Activated CD4-positive, alpha-beta T cell treated with anti-CD3 and anti-CD28 coated beads, Interleukin-2, amount 10 ng/mL, durations not matched to agents 7 days and 5 days (primary cell): ENCODE measurements around the gene ZNF768. TPM values are rescaled to one million over a fixed set of nuclear protein-coding genes. Genes with fewer than 3 reads are reported as not detected.
"Not testable (repeated sequence)": the region's sequence is repeated elsewhere in the genome, so short reads cannot be mapped to it uniquely, and the experiment has no call there.

ENCODE experiments used
- CTCF ChIA-PET: fragments of 350-600 bp; sonication (Branson Sonifier 250); formaldehyde crosslinking; loops from one replicate; lab custom pipeline; 2021; ENCODE audit warnings: antibody characterized with exemption; lab: Charles Lee
- POLR2A ChIA-PET: fragments of 350-600 bp; sonication (Branson Sonifier 250); formaldehyde crosslinking; loops from one replicate; lab custom pipeline; 2021; ENCODE audit warnings: antibody characterized with exemption; lab: Charles Lee
- DNase-seq: peaks from one replicate; pipeline ENCODE4 v3.0.0-alpha.2; 2020
- H3K27ac Mint-ChIP-seq: one replicate; pipeline ENCODE4 v1.8.0; 2021; ENCODE audit warnings: mild to moderate bottlenecking, moderate library complexity, mixed read lengths
- H3K27me3 Mint-ChIP-seq: one replicate; pipeline ENCODE4 v1.8.0; 2021; ENCODE audit warnings: mixed read lengths
- H3K36me3 Mint-ChIP-seq: one replicate; pipeline ENCODE4 v1.8.0; 2021; ENCODE audit warnings: low read depth, mixed read lengths
- H3K4me1 Mint-ChIP-seq: one replicate; pipeline ENCODE4 v1.8.0; 2021; ENCODE audit warnings: mixed read lengths
- H3K4me3 Mint-ChIP-seq: one replicate; pipeline ENCODE4 v1.8.0; 2021; ENCODE audit warnings: mild to moderate bottlenecking, moderate library complexity, mixed read lengths
- H3K9me3 Mint-ChIP-seq: one replicate; pipeline ENCODE4 v1.8.0; 2021; ENCODE audit warnings: mixed read lengths
- total RNA-seq, 2 experiments: library from RNA; stranded (reverse); gene quantifications; one replicate each; pipeline ENCODE4 v1.2.3, GENCODE V29; 2021

The ZNF768 gene
- total RNA-seq, 2 experiments from 2014 or later, result 1.9 to 2.6 TPM

DNA sequence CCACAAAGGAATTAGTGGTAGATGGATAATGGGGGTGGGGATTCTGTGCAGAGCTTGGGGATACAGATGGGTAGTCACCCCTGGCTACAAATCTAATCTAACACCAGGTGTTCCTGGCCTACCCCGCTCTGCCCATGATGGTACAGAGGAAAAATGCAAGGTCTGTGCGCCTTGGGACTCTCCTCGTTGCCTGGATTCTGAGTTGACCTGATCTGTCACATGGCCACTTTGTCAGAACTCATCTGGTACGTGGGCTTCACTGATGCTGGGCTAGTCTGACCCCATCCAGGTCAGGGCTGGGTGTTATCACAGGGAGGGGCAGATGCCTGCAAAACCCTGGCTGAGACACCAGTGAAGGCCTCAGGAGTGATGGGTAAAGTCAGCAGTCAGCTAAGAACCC, 26.6 kb upstream of the ZNF768 start:
- Mint-ChIP-seq H3K9me3 (no peaks in the 10 kb centered on the region), H3K4me1 (peaks cover 55% of the 10 kb centered on the region), H3K27me3 (no peaks in the 10 kb centered on the region), H3K4me3 (peak overlapping the region; percentile 16), H3K36me3 (peaks cover 44% of the 10 kb centered on the region), H3K27ac (peak overlapping the region; percentile 95)
- no peak for DNase-seq
- POLR2A ChIA-PET, result no interaction called here
- CTCF ChIA-PET, result interaction anchor here (1.2 to 3.5 kb wide), 3 partner anchors 12 to 123 kb away, joined by 3 to 19 read pairs (median 4); partner anchors contain the start of genes DCTPP1 and ZNF747

DNA sequence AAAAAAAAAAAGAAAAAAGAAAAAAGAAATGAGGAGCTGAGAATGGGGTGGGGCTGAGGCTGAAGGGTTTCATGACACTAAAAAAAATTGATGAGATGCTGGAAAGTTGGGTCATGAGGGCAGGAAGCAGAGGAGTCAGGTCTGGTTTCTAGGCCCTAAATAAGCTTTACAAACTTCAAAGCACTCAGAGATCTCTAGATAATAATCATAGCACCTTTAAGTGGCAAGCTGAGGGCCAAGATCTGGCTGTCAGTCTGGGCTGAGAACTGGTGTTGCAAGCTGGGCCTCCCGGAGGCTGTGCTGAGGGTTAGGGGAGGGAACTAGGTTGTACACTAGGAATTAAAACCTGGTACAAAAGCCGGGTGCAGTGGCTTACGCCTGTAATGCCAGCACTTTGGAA, 25.4 kb upstream of the ZNF768 start:
- H3K27me3 Mint-ChIP-seq, result no peaks in the 10 kb centered on the region
- no peaks in the 10 kb centered on the region for H3K9me3 Mint-ChIP-seq
- peak overlapping the region; percentile 95 for H3K27ac Mint-ChIP-seq
- ChIA-PET CTCF (interaction anchor here (1.1 to 3.5 kb wide), 4 partner anchors 14 to 20 kb away, joined by 3 to 19 read pairs (median 6); partner anchors contain the start of genes ZNF688 and ZNF747), POLR2A (interaction anchor here (0.6 kb wide), 2 partner anchors 16 to 475 kb away, joined by 3 read pairs; no protein-coding TSS in a partner anchor)
- DNase-seq, result peak; percentile 83
- peaks cover 55% of the 10 kb centered on the region for H3K4me1 Mint-ChIP-seq
- peaks cover 46% of the 10 kb centered on the region for H3K36me3 Mint-ChIP-seq
- H3K4me3 Mint-ChIP-seq, result peak overlapping the region; percentile 65

DNA sequence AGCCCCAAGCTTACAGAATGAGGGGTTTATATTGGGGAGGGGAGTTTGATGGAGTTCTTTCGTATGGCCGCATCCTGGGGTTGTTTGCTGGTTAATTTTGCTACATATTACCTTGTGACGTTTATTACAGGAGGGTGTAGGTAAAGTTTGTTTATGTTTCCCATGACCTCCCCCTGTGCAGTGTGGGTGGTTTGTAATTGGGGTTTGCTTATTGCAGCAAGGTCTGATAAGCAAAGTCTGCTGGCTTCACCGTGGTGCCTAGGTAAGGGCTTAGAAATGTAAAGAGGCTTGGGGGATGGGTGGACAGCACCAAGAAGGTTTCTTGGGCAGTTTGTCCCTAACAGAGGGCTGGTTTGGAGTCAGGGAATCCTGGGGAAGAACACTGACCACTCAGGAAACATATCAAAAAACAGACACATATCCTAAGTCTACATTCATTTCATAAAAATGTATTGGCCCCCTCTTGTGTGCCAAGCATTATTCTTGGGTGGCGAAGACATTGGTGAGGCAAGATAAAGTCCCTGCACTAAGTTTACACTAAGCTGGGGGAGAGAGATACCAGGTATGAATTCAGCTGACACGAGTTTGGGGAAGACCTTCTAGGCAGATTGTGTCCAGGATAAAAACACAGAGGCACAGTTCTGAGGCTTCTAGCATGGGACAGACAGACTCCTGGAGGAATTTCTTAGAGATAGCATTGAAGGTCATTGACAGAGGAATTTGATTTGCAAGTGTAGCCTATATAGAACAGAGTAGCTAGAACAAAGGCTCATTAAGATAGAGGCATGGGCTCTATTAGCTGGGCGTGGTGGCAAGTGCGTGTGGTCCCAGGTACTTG, 22.3 kb upstream of the ZNF768 start:
- DNase-seq, result no peak
- Mint-ChIP-seq H3K9me3 (no peaks in the 10 kb centered on the region), H3K27me3 (no peaks in the 10 kb centered on the region), H3K4me3 (no peak overlapping the region), H3K27ac (no peak overlapping the region), H3K4me1 (peaks cover 42% of the 10 kb centered on the region), H3K36me3 (peaks cover 20% of the 10 kb centered on the region)
- ChIA-PET CTCF (interaction anchor here (0.8 to 1.1 kb wide), 3 partner anchors 9 to 19 kb away, joined by 3 to 5 read pairs (median 3); no protein-coding TSS in a partner anchor), POLR2A (no interaction called here)

DNA sequence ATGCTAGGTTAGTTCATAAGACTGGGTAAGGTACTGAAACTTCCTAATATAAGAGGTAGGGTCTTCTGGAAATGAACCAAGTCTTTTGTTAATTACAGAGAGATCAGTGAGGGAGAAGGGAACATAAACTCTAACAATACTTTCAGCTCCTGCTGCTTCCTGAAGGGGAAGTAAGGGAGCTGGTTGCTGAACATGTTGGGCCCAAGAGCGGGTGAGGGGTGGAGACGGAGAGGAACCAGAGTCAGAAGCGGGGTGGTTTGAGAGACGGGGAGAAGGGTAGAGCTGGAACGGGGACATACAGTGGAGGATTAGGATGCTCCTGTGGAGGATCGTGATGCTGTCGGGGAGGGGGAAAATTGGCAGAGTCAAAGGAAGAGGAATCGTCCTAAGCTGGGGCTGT, 19.7 kb upstream of the ZNF768 start:
- H3K4me3 Mint-ChIP-seq, result no peak overlapping the region
- H3K36me3 Mint-ChIP-seq, result peaks cover 6% of the 10 kb centered on the region
- no peak for DNase-seq
- no peaks in the 10 kb centered on the region for H3K9me3 Mint-ChIP-seq
- ChIA-PET POLR2A (no interaction called here), CTCF (interaction anchor here (1.6 to 3.7 kb wide), 2 partner anchors 10 to 11 kb away, joined by 3 to 16 read pairs; partner anchors contain the start of gene ZNF747)
- no peak overlapping the region for H3K27ac Mint-ChIP-seq
- peaks cover 17% of the 10 kb centered on the region for H3K4me1 Mint-ChIP-seq
- no peaks in the 10 kb centered on the region for H3K27me3 Mint-ChIP-seq

DNA sequence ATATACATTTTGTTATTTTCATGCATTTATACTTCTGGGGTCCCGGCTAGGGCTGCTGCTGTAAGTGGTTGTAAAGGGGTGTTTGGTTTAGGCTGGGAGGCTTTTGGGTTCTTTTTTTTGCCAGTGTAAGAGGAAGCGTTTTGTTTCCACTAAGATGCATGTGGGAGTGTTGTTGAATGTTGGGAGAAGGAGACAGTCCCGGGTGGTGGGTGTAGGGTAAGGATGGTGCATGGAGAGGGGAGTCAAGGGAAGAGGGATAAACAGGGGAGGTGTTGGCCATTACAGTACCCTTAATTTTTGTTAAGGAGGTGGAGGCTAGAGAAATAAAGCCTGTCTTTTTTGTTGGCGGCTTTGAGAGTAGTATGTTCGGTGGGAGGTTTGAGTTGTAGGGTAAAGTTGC, 16.7 kb upstream of the ZNF768 start:
- POLR2A ChIA-PET, result no interaction called here
- CTCF ChIA-PET, result interaction anchor here (1.4 to 3.7 kb wide), 2 partner anchors 8 to 86 kb away, joined by 3 to 16 read pairs; partner anchors contain the start of gene ZNF747
- peaks cover 3% of the 10 kb centered on the region for H3K4me1 Mint-ChIP-seq
- no peak for DNase-seq
- no peak overlapping the region for H3K27ac Mint-ChIP-seq
- peaks cover 9% of the 10 kb centered on the region for H3K36me3 Mint-ChIP-seq
- H3K4me3 Mint-ChIP-seq, result no peak overlapping the region
- no peaks in the 10 kb centered on the region for H3K9me3 Mint-ChIP-seq
- H3K27me3 Mint-ChIP-seq, result no peaks in the 10 kb centered on the region

DNA sequence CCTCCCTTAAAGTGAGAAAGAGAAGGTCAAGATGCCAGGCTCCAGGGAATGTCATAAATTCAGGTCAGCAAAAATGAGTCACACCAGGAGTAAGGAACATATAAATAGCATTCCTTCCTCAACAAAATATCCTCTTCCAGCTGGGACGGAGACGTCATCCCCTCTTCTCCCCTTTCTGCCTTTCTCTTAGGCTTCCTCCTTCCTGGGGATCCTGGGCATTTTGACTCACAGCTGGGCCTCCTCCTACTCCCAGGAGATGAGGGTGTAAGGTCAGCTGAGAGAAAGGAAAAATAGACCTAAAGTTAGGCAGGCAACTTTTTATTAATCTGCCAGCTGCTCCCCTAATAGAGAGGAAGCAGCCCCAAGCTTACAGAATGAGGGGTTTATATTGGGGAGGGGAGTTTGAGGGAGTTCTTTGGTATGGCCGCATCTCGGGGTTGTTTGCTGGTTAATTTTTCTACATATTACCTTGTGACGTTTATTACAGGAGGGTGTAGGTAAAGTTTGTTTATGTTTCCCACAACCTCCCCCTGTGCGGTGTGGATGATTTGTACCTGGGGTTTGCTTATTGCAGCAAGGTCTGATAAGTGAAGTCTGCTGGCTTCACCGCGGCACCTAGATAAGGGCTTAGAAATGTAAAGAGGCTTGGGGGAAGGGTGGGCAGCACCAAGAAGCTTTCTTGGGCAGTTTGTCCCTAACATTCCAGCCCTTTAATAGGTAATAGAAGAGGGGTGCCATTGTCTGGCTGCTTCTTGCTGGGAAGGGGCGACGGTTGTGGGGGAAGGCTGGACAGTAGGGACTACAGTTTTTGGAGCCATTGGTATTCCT, 15.3 kb upstream of the ZNF768 start:
- peaks cover 13% of the 10 kb centered on the region for H3K36me3 Mint-ChIP-seq
- DNase-seq, result no peak
- H3K27ac Mint-ChIP-seq, result no peak overlapping the region
- ChIA-PET CTCF (interaction anchor here (0.7 to 1.6 kb wide), 2 partner anchors 11 to 400 kb away, joined by 3 read pairs; no protein-coding TSS in a partner anchor), POLR2A (no interaction called here)
- no peaks in the 10 kb centered on the region for H3K9me3 Mint-ChIP-seq
- H3K27me3 Mint-ChIP-seq, result no peaks in the 10 kb centered on the region
- no peak overlapping the region for H3K4me3 Mint-ChIP-seq
- H3K4me1 Mint-ChIP-seq, result peaks cover 13% of the 10 kb centered on the region

DNA sequence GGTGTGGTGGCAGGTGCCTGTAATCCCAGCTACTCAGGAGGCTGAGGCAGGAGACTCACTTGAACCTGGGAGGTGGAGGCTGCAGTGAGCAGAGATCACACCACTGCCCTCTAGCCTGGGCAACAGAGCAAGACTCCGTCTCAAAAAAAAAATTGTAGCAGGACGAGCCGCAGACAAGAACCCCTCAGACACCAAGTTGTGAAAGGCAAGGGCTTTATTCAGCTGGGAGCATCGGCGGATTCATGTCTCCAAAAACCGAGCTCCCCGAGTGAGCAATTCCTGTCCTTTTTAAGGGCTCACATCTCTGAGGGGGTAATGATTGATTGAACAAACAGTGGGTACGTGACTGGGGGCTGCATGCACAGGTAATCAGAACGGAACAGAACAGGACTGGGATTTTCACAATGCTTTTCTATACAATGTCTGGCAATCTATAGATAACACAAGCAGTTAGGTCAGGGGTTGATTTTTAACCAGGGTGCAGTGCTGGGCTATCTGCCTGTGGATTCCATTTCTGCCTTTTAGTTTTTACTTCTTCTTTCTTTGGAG, 14.6 kb upstream of the ZNF768 start:
- DNase-seq, H3K27me3 Mint-ChIP-seq, H3K4me3 Mint-ChIP-seq, POLR2A ChIA-PET, H3K9me3 Mint-ChIP-seq, H3K27ac Mint-ChIP-seq: not testable (repeated sequence)
- Mint-ChIP-seq H3K4me1 (peaks cover 21% of the 10 kb centered on the region), H3K36me3 (peaks cover 17% of the 10 kb centered on the region)
- CTCF ChIA-PET, result interaction anchor here (0.7 to 1.6 kb wide), 3 partner anchors 11 to 401 kb away, joined by 3 to 5 read pairs (median 3); partner anchors contain the start of gene ZNF764

DNA sequence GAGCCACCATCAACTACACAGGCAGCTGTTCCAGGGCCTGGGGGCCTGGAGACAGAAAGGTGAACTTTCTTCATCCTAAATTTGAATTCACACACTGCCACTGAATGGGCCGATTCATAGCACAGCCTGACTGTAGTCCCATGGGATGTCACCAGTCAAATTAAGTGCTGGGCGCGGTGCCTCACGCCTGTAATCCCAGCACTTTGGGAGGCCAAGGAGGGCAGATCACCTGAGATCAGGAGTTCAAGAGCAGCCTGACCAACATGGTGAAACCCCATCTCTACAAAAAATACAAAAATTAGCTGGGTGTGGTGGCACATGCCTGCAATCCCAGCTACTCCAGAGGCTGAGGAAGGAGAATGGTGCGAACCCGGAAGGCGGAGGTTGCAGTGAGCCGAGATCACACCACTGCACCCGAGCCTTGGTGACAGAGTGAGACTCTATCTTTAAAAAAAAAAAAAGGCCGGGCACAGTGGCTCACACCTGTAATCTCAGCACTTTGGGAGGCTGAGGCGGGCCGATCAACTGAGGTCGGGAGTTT, 13.7 kb upstream of the ZNF768 start:
- H3K9me3 Mint-ChIP-seq, H3K27ac Mint-ChIP-seq, POLR2A ChIA-PET, DNase-seq, H3K4me3 Mint-ChIP-seq, H3K27me3 Mint-ChIP-seq: not testable (repeated sequence)
- CTCF ChIA-PET, result interaction anchor here (1.2 to 1.6 kb wide), 2 partner anchors 18 to 59 kb away, joined by 3 to 5 read pairs; partner anchors contain the start of gene ZNF764
- Mint-ChIP-seq H3K36me3 (peaks cover 17% of the 10 kb centered on the region), H3K4me1 (peaks cover 22% of the 10 kb centered on the region)

DNA sequence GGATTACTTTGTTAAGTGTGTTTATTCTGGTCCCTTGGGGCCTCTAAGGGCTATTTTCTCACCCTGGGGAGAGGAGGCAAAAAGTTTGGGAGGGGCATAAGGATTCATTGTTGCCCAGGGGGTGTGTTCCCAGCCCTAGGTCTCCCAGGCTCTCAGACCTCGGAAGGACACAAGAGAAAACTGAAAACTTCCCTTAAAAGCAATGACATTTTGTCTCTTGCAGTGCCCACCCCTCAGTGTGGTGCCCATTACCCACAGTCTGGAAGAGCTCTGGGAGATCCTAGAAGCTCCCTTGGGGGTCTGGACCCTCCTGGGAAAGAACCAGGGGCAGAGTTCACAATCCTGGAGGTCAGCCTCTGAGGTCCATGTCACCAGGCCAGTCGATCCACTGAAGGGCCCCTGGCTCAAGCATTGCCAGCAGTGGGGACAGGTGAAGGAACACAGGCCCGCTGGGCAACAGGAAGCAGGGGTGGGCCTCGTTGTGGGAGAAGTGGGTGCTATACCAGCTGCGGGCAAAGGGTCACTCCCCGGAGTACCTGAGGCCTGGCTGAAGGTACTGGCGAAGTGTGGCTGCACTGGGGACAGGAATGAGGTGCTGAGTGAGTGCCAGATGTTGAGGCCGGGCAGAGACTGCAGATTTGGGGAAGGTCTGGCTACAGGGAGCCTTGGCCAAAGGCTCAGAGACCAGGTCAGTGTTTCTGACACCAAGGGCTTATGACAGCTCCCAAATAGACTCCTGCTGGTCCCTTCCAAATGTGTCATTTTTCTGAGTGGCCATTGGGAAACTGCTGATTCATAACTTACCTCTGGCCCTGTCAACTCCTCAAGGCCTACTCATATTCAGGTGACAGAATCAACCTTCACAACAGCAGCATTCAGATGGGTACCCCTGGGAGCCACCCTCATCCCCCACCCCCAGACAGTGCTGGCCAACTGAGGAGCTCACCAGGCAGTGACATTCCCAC, 12.9 kb upstream of the ZNF768 start:
- no peaks in the 10 kb centered on the region for H3K9me3 Mint-ChIP-seq
- no peak for DNase-seq
- H3K36me3 Mint-ChIP-seq, result peaks cover 17% of the 10 kb centered on the region
- H3K4me3 Mint-ChIP-seq, result no peak overlapping the region
- no peak overlapping the region for H3K27ac Mint-ChIP-seq
- ChIA-PET POLR2A (no interaction called here), CTCF (interaction anchor here (1.1 to 1.6 kb wide), 2 partner anchors 20 to 59 kb away, joined by 3 read pairs; no protein-coding TSS in a partner anchor)
- H3K4me1 Mint-ChIP-seq, result peaks cover 22% of the 10 kb centered on the region
- no peaks in the 10 kb centered on the region for H3K27me3 Mint-ChIP-seq

DNA sequence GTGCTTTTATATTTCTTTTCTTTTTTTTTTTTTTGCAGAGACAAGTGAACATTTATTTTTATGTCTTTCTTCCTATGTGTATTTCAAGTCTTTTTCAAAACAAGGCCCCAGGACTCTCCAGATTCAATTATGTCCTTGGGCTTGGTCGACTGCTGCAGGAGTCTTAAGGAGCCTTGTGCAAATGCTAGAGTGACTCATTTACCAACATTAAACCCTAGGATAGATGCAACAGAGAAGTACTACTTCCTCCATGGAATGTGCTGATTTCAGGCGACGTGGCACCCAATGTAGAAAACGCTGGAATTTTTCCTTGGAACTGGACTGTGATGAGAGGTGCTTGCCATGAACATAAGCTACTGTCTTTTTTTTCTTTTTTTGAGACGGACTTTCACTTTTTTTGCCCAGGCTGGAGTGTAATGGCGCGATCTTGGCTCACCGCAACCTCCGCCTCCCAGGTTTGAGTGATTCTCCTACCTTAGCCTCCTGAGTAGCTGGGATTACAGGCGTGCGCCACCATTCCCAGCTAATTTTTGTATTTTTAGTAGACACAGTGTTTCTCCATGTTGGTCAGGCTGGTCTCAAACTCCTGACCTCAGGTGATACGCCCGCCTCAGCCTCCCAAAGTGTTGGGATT, 10.1 kb upstream of the ZNF768 start:
- CTCF ChIA-PET, result interaction anchor here (0.8 to 4.2 kb wide), 16 partner anchors 9 to 92 kb away, joined by 3 to 20 read pairs (median 4); partner anchors contain the start of genes ZNF764 and ZNF768
- H3K27ac Mint-ChIP-seq, result peak overlapping the region; percentile 96
- peak overlapping the region; percentile 85 for H3K4me3 Mint-ChIP-seq
- H3K9me3 Mint-ChIP-seq, DNase-seq, H3K27me3 Mint-ChIP-seq: not testable (repeated sequence)
- peaks cover 28% of the 10 kb centered on the region for H3K4me1 Mint-ChIP-seq
- POLR2A ChIA-PET, result interaction anchor here (0.9 to 1.2 kb wide), 2 partner anchors 15 to 21 kb away, joined by 3 to 4 read pairs; partner anchors contain the start of gene ZNF764
- peaks cover 25% of the 10 kb centered on the region for H3K36me3 Mint-ChIP-seq
